Esophagus (tissue), 2 donors: Measurements from ENCODE around the gene ZNF549. TPM values are rescaled to one million over a fixed set of nuclear protein-coding genes. Genes with fewer than 3 reads are reported as not detected.
"Not testable (repeated sequence)": the region's sequence is repeated elsewhere in the genome, so short reads cannot be mapped to it uniquely, and the experiment has no call there.

Experiments used
- H3K27ac ChIP-seq, 2 donors: one replicate each; pipeline ENCODE4 v1.5.1; 2013; ENCODE audit warnings: low read depth in 2 of 2, mild to moderate bottlenecking in 2 of 2, inconsistent platforms in 1 of 2, low read length in 1 of 2, moderate library complexity in 1 of 2
- H3K27me3 ChIP-seq, 2 donors: one replicate each; pipeline ENCODE4 v1.6.1; 2013; ENCODE audit warnings: low read length in 2 of 2, control low read depth in 1 of 2, mild to moderate bottlenecking in 1 of 2; ENCODE audit not compliant: insufficient read depth in 2 of 2, control insufficient read depth in 1 of 2
- H3K36me3 ChIP-seq, 2 donors: one replicate each; pipeline ENCODE4 v1.6.1; 2013; ENCODE audit warnings: low read length in 1 of 2; ENCODE audit not compliant: control insufficient read depth in 2 of 2, insufficient read depth in 2 of 2
- H3K4me1 ChIP-seq, 2 donors: one replicate each; pipeline ENCODE4 v1.6.1; 2013; ENCODE audit warnings: low read length in 1 of 2; ENCODE audit not compliant: control insufficient read depth in 2 of 2, insufficient read depth in 2 of 2
- H3K4me3 ChIP-seq, 2 donors: one replicate each; pipeline ENCODE4 v1.5.1; 2013; ENCODE audit warnings: low read length in 2 of 2, mild to moderate bottlenecking in 2 of 2, low read depth in 1 of 2, moderate library complexity in 1 of 2
- H3K9me3 ChIP-seq, 2 donors: one replicate each; pipeline ENCODE4 v1.6.1; 2013; ENCODE audit warnings: mild to moderate bottlenecking in 2 of 2, low read depth in 1 of 2, low read length in 1 of 2, moderate library complexity in 1 of 2; ENCODE audit not compliant: control insufficient read depth in 2 of 2, insufficient read depth in 1 of 2
- WGBS, 2 donors: extraction: QIAGEN DNeasy Blood & Tissue Kit; methylation state at CpG; one replicate each; pipeline ENCODE4 v1.1.7; 2013; 5-methylcytosine and 5-hydroxymethylcytosine counted together
- polyA plus RNA-seq, 2 donors: library from polyadenylated mRNA; stranded (reverse); fragments of 200-250 nt; gene quantifications; one replicate each; pipeline ENCODE4 v1.2.3, GENCODE V29; 2013
- donor health status: healthy with polysubstance abuse.
- donor health status: Bipolar disorder and iron deficiency.

The ZNF549 gene
- polyA plus RNA-seq, 2 donors, result 0.94 to 1.2 TPM

DNA sequence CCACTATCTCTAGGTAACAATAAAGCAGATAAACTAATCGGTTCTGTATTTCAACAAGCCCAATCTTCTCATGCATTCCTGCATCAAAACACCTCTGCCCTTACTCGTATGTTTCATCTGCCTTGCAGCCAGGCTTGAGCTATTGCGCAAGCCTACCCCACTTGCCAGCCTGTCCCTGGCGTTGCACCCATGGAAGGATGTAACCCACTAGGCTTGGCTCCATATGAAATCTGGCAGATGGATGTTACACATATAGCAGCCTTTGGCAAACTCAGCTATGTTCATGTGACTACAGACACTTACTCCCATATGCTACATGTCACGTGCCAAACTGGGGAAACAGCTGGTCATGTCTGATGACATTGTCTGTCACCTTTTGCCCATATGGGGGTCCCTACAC lies 11.9 kb upstream of the ZNF549 start:
- Histone ChIP-seq H3K4me3 (no peak overlapping the region), H3K4me1 (no peaks in the 10 kb centered on the region), H3K36me3 (peaks cover 0 to 2% of the 10 kb centered on the region in 2 donors), H3K27me3 (no peaks in the 10 kb centered on the region), H3K9me3 (peaks cover 6 to 20% of the 10 kb centered on the region in 2 donors), H3K27ac (no peak overlapping the region)
- WGBS, 2 donors, result 86 to 93% methylated on average over 5 of the region's 5 CpGs

DNA sequence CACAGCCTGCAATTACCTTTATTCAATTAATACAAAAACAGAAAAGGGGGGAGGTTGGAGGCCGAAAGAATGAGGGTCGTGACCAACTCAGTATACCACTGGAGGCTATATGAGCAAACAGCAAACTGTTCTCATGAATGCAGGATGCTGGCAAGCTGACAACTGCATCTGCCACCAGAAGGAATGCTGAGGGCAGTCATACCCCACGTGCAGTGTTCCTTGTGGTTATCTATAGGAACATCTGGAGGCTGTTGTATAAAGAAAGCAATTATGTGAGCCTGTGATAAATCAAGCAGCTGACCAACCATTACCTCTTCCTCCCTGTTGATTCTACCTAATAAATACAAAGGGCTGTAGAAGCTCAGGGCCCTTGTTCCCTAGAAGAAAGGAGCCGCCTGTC lies 9.1 kb upstream of the ZNF549 start:
- 89 to 95% methylated on average over 4 of the region's 4 CpGs for WGBS, 2 donors

DNA sequence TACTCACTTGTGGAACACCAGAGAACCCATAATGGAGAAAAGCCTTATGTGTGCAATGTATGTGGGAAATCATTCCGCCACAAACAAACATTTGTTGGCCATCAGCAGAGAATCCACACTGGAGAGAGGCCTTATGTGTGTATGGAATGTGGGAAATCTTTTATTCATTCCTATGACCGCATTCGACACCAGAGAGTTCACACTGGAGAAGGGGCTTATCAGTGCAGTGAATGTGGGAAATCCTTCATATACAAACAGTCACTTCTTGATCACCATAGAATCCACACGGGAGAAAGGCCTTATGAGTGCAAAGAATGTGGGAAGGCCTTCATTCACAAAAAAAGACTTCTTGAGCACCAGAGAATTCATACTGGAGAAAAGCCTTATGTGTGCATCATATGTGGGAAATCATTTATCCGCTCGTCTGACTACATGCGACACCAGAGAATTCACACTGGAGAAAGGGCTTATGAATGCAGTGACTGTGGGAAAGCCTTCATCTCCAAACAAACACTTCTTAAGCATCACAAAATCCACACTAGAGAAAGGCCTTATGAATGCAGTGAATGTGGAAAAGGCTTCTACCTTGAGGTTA lies 10.9 kb downstream of the ZNF549 start:
- Histone ChIP-seq H3K36me3 (peaks cover 40 to 47% of the 10 kb centered on the region in 2 donors), H3K4me3 (no peak overlapping the region), H3K27me3 (no peaks in the 10 kb centered on the region), H3K27ac (no peak overlapping the region), H3K4me1 (no peaks in the 10 kb centered on the region), H3K9me3 (peaks cover 33 to 53% of the 10 kb centered on the region in 2 donors)
- 97 to 99% methylated on average over 7 of the region's 7 CpGs for whole genome bisulfite sequencing, 2 donors

More for the DNA sequence above, 9.1 kb upstream of the ZNF549 start:
- not testable (repeated sequence) for H3K4me3 ChIP-seq, H3K4me1 ChIP-seq, H3K27me3 ChIP-seq, H3K27ac ChIP-seq, H3K36me3 ChIP-seq
- peaks cover 6 to 15% of the 10 kb centered on the region in 2 donors for H3K9me3 ChIP-seq

DNA sequence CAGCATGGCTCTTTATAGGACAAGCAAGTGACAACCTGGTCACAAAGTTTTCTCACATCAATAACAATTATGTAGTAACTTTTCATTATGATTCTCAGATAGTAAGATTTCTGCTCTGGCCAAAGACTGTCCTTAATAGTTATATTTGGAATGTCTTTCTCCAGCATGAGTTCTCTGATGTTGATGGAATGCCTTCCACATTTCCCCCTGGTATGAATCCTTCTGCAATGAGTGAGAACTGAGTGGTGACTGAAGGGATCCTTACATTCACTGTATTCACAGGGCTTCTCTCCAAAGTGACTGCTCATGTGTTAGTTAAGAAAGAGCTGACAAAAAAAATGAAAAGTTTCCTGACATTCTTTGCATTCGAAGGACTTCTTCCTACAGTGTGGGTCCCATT lies 19.4 kb downstream of the ZNF549 start:
- peaks cover 20 to 33% of the 10 kb centered on the region in 2 donors for H3K36me3 ChIP-seq
- 93 to 99% methylated on average over 1 of the region's 1 CpG for WGBS, 2 donors

DNA sequence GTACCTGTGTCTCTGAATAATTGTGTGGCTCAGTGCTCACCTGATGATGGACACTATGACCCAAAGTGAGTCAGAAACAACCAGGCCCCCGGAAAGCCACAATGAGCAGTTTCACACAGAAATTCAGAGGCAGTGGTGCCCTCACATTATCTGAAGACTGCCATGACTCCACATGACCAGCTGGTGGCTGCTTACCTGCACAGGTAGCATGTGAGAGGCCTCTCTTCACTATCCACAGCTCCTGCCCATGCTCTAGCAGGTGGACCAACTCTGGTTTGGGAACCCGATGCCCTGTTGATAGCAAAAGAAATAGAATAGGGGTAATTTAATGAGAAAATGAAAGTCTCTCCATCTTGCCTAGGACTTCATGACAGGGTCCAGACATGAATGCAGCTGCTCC lies 25.3 kb downstream of the ZNF549 start:
- WGBS, 2 donors, result 90 to 98% methylated on average over 2 of the region's 2 CpGs
- no peaks in the 10 kb centered on the region for H3K4me1 ChIP-seq
- no peak overlapping the region for H3K27ac ChIP-seq
- H3K9me3 ChIP-seq, result peaks cover 19 to 44% of the 10 kb centered on the region in 2 donors
- H3K4me3 ChIP-seq, result no peak overlapping the region
- no peaks in the 10 kb centered on the region for H3K27me3 ChIP-seq
- peaks cover 32 to 35% of the 10 kb centered on the region in 2 donors for H3K36me3 ChIP-seq

More for the DNA sequence above, 19.4 kb downstream of the ZNF549 start:
- no peak overlapping the region for H3K4me3 ChIP-seq
- H3K27me3 ChIP-seq, result no peaks in the 10 kb centered on the region
- no peaks in the 10 kb centered on the region for H3K4me1 ChIP-seq
- no peak overlapping the region for H3K27ac ChIP-seq
- H3K9me3 ChIP-seq, result peaks cover 23 to 36% of the 10 kb centered on the region in 2 donors

DNA sequence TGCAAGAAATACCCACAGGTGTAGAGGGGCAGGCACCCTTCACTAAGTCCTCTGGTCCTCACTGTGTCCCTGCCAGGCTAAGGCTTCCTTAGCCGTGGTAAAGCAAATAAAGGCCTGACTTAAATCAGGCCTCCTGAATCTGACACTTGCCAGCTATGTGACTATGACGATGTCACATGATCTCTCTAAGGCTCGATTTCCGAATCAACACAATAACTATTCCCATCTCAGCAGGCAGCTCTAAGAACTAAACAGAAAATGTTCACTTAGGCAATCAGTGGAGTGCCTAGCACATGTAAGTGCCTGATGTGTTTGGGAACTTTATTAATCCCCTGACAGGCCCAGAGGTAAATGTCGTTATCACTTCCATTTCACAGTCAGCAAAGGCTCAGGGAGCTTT lies 30.5 kb downstream of the ZNF549 start:
- H3K36me3 ChIP-seq, result peaks cover 12 to 13% of the 10 kb centered on the region in 2 donors
- no peak overlapping the region for H3K27ac ChIP-seq
- H3K9me3 ChIP-seq, result peaks cover 6 to 23% of the 10 kb centered on the region in 2 donors
- WGBS, 2 donors, result 84% methylated on average over 5 of the region's 5 CpGs
- H3K27me3 ChIP-seq, result no peaks in the 10 kb centered on the region
- H3K4me1 ChIP-seq, result peaks cover 0 to 11% of the 10 kb centered on the region in 2 donors
- no peak overlapping the region for H3K4me3 ChIP-seq

DNA sequence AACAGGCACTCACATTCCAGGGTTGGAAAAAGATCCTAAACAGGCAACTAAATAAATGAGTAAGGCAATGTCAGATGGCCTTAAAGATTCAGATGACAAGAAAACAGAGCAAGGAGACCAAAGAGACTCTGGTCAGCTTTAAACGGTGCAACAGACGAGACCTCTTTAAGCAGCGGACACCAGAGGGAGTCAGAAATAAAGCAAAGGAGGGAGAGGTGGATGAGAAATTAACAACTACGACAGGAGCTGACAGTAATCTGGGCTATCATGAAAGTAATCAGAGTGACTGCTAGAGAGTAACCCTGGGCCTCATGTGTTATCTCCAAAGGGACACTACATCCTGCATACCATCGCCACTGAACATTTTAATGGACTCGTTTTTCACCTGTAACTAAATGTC lies 31.4 kb downstream of the ZNF549 start:
- no peak overlapping the region for H3K27ac ChIP-seq
- 37 to 41% methylated on average over 6 of the region's 6 CpGs for WGBS, 2 donors

DNA sequence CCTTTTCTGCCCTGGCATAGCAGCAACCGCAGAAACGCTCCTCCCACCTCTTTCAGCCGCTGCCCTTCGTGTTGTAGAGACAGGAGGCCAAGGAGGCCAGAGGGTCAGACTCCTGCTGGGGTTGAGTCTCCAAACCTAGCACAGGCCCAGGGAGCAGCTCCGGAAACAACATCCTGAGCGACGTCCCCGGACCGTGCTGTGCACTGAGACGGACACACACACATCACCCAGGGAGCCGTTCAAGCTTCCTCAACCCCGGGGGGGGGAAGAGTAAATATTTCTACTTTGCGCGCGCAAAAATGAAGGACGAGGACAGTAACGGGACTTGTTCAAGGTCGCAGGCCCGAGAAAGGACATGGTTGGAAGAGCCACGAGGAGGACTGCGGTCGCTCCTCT lies 31.9 kb downstream of the ZNF549 start:
- WGBS, 2 donors, result 0 to 1% methylated on average over 22 of the region's 22 CpGs
- Histone ChIP-seq H3K27ac (peak overlapping the region in 1 of 2 donors; percentile 75), H3K4me1 (peaks cover 0 to 11% of the 10 kb centered on the region in 2 donors), H3K4me3 (peak overlapping the region; percentile 92 to 99), H3K36me3 (peaks cover 9 to 13% of the 10 kb centered on the region in 2 donors), H3K9me3 (peaks cover 8 to 17% of the 10 kb centered on the region in 2 donors), H3K27me3 (no peaks in the 10 kb centered on the region)

More for the DNA sequence above, 31.4 kb downstream of the ZNF549 start:
- Histone ChIP-seq H3K4me3 (peak overlapping the region in 1 of 2 donors; percentile 92), H3K36me3 (peaks cover 9 to 13% of the 10 kb centered on the region in 2 donors), H3K9me3 (peaks cover 6 to 17% of the 10 kb centered on the region in 2 donors), H3K4me1 (peaks cover 0 to 11% of the 10 kb centered on the region in 2 donors), H3K27me3 (no peaks in the 10 kb centered on the region)

DNA sequence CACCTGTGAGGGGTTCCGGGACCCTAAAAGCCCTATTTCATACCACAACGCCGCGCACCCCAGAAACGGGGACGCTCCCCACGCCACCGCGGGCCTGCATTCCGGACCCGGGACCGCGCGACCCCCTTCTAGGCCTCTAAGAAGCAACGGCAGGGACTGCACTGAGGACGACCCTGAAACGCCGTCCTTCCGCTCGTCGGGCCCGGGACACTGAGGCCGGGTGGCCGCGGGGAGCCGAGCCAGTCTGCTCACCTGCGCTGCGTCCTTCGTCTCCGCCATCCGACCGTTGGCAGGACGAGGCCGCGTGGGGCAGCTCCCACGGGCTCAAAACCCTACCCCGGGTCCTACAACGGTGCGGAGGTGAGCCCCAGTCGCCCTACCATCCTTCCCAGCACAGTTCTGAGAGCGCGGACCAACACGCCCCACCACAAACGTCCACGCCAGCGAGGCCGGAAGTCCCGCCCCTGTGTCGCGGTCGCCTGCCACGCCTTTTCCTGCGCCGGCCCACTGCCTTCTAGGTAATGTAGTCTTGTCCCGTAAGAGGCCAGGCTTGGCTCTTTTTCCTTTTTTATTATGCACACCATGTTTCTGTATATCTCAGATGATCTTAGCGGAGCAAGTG lies 32.4 kb downstream of the ZNF549 start, which contains the start of gene ZNF550:
Gene ZNF550, minus strand, starts transcription at position 460 of the 622 bp plus-strand sequence. Its CDS starts 181 bp downstream, at position 279.
- H3K27ac ChIP-seq, result peak within 1 kb of the TSS; percentile 14 to 75
- 1% methylated on average over 55 to 56 of the region's 56 CpGs for WGBS, 2 donors
- H3K9me3 ChIP-seq, result peaks cover 6 to 16% of the 10 kb centered on the region in 2 donors
- H3K4me3 ChIP-seq, result peak within 1 kb of the TSS; percentile 92 to 99
- H3K27me3 ChIP-seq, result no peaks in the 10 kb centered on the region
- peaks cover 9% of the 10 kb centered on the region in 2 donors for H3K36me3 ChIP-seq
- H3K4me1 ChIP-seq, result peaks cover 0 to 11% of the 10 kb centered on the region in 2 donors
